Dedifferentiated amniotic fluid mesenchymal stem cell (primary cell): ENCODE measurements around the gene SLC16A8.

Experiments
- DNase-seq: peaks from one replicate; pipeline ENCODE4 v3.0.0-alpha.2; 2016; ENCODE audit errors: extremely low spot score

Gene SLC16A8

DNA sequence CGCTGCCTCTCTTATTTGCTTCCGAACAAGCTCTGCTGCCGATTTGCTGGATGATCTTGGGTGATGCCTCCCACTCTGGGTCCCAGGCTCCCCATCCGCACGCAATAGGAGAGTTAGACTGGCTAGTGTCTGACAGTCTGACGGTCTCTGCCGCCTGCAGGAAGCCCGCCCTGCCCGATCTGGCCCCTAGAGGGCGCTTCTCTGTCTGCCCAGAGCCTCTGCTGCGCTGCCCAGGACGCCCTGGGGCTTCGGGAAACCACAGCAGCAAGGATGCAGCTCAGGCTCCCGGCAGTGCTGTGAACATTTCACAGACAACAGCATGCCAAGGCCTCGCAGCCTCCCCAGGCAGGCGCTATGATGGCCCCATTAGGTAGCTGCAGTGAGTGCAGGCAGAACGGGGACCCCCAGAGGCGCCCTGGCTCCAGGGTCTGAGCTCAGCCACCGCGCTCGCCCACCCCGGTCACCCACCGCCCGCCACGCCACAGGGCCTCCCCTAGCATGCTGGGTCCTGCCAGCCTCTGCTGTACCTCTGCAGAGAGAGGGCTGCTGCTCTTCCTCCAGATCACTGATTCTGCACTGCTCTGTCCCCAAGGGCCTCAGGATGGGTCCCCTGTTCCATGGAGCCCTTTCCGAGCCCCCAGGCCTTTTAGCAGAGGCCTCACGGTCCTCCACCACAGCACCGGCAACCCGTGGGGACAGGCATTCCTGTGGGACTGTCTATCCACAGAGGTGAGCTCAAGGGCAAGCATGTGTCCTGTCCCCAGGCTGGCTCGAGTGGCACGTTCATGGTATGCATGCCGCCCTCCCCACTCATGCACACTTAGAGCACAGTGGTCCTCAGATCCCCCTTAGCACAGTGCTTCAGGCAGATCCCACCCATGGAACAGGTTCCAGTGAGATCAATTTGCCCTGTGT is 30.8 kb upstream of the SLC16A8 start:
- peak; percentile 67 for DNase-seq

DNA sequence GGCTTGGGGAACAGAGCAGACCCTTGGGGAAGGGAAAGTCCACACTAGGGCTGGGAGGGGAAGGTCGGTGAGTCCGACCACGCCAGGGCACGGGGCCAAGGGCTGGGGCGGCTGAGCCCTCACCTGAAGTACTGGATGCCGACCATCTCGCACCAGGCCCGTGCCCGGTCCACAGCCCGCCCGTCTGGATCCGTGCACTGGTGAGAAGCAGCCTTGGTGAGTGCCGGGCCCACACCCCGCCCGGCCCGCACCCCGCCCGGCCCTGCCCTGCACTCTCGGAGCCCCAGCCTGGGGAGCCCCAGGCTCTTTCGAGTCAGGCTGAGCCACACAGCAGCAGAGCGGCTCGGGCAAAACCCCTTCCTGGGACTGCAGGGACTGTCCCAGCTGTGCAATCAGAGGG is 28.4 kb upstream of the SLC16A8 start:
- no peak for DNase-seq

DNA sequence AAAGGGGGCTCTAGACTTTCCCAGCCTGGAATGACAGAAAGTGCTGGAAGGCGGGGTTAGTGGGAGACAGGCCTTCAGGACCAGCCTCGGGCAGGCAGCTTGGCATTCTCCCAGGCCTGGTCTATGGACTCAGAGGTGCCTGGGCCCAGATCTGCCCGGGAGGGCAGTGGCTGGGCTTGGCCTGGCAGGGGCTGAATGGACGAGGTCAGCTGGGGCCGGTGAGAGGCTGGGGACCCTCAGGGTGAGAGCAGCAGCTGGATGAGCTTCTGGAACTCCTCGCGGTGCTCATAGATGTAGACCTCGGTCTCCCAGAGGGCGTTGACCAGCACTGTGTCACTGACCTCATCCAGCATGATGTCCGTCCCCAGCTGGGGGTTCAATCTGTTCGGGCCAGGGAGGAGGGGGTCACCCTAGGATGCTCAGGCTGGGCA is 28.0 kb upstream of the SLC16A8 start:
- no peak for DNase-seq

DNA sequence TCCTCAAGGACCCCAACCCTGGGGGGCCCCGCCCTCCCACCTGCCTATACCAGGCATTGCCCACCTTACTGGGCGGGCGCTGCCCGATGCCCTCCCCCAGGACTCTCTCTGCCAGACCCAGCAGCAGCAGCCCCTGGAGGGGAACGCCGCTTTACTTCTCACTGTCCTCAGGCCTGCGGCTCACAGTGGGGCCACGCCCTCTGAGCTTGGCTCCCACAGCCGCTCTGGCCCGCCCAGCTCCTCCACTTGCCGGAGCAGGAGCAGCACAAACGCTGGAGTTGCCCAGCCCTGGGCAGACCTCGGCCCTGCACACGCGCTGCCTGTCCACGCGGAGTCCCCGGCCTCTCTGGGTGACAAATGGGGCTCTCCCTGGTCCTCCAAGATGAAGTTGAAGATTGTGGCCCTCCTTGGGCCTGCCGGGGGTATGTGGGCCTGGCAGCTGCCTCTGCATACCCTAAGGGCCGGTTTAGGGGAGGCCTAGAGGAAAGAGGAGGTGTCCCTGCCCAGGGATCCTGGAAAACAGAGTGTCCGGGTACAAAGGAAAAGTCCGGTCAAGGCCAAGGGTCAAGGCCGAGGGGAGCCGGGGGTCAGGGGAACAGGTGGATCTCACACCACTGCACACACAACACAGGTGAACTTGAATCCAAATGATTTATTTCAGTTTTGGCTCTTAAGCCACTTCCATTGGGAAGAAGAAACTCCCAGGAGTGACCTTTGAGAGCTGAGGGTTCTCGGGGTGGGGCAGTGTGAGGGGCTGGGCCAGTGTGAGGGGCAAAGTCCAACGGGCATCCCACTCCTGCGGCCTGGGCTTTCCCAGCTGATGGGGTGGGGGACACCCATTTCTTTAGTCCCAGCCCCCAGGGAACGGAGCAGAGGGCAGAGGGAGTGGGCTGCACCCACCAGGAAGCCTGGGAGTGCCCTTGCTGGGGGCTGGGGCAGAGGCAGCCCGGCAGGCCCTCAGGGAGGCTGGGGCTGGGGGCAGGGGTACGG is 27.2 kb upstream of the SLC16A8 start:
- DNase-seq, result no peak

DNA sequence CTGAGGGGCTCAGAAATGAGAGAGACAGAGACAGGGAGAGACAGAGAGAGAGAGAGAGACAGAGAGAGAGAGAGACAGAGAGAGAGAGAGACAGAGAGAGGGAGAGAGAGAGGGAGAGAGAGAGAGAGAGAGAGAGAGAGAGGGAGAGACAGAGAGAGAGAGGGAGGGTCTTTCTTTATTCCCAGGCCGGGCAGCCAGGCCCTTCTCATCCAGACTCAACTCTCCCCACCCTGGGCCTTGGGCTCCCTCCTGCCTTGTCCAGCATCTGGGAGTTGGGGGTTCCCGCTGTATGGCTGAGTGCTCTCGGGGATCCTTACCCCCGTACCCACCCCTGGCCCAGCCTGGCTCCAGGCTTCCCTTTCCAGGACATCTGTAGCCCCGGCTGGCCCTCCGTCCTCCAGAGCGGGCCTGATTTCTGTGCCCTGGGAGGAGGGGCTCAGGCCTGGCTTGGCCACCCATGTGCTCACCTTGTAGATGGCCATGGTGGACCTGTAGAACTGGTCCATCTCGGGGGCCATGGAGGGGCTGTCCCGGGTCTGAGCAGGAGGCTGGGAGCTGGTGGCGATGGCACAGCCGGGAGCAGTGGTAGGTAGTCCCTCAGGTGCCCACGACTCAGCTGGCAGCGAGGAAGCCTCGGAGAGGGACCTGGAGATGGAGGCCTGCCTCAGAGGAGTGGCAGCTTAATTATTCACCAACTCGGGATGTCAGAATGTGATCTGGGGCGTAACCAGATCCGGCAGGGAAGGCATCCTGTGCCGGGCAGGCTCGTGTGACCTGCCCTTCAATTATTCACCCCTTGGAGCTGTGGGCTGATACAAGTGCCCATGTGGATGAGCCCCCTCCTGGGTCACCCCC is 26.3 kb upstream of the SLC16A8 start, which contains the start of gene BAIAP2L2:
Gene BAIAP2L2, minus strand, starts transcription at position 677 of the 855 bp plus-strand sequence. Its CDS starts 159 bp downstream, at position 518.
- DNase-seq, result no peak

DNA sequence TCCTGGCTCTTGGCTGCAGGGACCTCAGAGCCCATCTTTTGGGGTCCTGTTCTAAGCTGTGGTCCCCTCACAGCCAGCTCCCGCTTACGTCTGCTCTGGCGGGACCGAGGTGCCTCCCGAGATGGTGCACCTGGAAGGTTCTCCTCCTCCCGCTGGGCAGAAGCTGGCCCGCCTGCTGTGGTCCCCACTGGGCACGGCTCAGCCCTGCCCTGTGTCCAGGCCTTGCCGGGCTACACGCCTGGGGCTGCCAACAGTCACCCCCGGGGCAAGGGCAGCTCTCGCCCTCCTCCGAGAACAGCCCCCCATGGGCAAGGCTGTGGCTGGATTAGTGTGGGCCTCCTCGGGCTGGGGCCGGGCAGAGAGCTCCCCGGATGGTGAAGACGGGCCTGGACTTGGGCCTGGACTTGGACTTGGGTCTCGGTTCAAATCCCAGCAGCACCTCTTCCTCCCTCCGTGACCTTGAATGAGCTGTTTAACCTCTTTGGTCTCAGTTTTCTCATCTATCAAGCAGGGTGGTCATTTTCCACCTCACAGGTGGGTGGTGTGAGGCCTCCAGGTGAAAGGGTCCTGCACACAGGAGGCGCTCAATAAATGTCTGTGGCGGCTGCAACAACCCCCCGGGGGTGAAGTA is 25.5 kb upstream of the SLC16A8 start:
- no peak for DNase-seq

DNA sequence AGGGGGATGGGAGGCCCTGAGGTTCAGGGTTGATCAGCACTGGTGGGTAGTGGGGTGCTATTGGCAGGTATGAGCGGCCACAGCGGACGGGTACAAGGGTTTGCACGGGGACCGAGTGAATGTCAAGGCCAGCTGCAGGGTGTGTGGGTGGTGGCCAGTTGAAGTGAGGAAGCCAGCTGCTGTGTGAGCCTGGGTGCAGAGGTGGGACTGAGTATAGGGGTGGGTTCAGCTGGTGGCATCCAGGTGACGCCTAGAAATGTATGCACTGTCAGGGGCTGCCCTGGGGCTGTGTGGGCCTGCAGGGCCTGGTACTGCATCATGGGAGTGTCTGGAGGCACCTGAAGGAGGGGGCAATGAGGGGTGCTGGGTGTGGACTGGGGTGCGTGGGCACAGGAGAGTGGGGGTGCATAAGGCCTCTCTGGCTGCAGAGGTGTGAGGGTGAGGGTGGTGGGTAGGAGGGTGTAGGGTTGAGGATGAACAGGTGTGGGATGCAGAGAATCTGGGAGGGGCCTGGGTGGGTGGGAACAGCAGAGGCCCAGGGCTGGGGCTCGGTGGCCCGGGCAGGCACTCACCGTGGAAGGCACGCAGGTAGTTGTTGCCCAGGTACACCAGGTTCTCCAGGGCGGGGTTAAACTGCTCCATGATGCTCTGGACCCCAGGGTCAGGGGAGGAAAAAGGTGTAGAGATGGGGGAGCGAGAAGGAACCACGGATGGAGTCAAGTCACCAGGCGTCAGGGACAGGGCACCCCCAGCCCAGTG is 24.8 kb upstream of the SLC16A8 start:
- no peak for DNase-seq

DNA sequence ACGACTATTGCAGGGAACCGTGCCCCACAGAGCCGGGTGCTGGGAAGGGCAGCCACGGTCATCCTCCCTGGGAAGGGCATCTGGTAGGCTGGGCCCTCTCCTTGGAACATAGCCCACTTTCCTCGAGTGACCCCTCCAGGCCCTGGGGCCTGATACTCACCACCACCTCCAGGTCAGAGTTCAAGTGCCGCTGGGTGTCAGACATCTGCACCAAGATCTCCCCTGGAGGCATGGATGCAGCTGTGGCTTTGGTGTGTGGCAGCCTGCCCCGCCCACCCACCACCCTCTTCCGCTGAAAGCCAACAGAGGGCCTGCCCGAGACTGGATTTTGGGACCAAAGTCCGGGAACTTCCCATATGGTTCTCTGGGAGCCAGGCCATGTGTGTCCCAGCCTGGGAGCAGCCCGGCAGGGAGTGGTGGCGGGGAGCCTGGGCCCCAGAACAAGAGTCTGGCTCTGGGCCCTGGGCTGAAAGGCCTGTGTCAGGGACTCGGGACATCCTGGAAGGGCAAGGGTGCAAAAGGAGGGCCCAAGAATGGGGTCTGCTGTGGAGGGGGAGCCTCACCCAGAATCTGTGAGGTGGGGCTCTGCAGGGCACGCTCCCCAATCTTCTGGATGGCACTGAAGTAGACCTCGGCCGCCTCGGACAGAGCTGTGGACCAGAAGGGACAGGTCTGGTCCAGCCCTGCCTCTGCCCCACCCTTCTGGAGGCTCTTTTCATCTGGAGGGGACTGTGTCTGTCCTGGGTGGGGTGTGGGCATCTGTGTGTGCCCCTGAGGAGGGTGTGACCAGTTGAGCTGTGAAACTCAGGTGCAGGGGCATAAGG is 23.9 kb upstream of the SLC16A8 start:
- no peak for DNase-seq

DNA sequence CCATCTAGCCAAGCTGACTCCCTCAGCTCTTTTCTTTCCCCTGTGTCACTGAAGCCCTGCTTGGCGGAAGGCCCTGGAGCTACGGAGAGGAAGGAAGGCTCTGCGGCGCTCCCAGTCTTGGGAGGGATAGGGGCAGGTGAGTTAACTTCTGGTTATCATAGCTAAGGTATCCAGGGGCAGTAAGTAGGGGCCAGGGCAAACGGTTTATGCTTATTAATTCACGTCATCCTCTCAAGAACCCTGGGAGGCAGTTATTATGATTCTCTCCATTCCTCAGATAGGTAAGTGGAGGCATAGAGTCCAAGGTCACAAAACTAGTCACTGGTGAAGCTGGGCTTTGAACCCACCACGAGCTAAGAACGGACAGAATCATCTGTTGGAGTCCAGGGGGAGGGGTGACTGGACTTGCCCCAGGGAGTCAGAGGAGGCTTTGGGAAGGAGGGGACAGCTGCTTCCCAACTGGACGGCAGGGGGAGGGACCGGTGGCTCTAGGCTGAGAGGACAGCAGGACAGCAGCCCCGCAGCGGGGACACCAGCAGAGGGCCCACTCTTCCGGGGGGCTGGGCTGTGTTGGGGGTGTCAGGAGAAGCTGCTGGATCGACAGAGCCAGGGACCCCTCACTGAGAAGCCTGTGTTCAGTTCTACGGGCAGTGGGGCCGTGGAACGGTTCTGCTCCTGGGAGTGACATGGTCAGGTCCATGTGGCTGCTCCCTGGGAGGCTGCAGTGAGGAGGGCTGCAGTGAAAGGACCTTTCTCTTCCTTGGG is 23.0 kb upstream of the SLC16A8 start:
- DNase-seq, result no peak

DNA sequence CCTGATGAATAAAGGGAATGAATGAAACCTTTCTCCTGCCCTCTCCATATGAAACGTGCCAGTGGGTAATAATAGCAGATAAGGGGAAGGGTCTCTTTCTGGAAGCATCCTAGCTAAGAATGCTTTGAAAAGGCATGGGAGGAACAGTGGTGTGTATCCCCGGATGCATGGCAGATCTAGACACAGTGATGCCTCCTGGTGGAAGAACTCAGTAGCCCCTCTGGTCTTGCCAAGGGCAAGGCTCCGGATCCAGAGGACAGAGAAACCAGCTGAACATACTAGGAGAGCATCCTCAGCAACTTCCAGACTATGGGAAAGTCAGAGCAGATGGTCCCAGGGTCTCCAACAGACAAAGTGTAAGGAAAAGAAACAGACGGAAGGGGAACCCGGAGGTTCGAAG is 20.1 kb upstream of the SLC16A8 start:
- DNase-seq, result no peak

DNA sequence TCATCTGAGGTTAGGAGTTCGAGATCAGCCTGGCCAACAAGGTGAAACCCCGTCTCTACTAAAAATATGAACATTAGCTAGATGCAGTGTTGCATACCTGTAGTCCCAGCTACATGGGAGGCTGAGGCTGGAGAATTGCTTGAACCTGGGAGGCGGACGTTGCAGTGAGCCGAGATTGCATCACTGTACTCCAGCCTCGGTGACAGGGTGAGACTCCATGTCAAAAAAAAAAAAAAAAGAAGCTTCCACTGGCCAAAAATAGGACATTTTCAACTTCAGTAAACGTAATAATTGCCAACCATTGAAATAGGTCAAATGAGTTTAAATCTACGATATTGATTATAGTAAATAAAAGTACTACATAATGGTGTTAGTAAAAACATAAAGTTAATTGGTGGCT is 19.7 kb upstream of the SLC16A8 start:
- no peak for DNase-seq

DNA sequence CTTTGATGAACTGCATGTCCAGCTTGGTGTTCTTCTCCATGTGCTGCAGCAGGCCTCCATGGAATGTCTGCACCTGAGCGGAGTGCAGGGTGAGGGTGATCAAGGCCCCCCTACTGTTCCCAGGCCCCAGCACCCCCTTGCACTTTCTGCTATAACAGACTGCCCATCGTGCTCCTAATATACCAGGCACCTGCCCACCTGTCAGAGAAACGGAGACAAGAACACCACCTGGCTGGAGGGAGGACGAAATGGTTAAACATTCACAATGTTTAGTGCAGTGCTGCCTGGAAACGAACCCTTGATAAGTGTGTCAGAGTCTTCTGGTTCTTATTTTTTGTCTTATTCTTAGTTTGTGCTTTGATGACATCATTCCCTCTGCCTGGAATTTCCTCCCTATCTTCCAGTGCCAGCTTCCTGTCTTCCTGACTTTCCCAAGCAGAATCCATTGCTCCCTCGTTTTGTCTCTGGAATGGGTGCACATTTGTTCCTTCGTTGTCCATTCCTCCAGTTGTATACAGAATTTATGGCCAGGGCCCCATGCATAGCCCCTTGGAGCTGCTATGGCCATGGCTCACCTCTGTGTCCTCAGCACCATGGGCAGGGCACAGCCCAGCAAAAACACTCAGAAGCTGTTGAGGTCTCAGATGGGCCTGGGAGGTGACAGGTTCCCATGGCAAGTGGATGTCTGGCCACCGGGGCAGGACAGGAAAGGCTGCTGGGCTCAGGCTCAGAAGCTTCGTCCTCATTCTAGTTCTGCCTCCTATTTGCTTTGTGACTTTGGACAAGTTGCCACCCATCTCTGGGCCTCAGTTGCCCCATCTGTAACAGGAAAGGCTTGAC is 14.6 kb upstream of the SLC16A8 start:
- no peak for DNase-seq

DNA sequence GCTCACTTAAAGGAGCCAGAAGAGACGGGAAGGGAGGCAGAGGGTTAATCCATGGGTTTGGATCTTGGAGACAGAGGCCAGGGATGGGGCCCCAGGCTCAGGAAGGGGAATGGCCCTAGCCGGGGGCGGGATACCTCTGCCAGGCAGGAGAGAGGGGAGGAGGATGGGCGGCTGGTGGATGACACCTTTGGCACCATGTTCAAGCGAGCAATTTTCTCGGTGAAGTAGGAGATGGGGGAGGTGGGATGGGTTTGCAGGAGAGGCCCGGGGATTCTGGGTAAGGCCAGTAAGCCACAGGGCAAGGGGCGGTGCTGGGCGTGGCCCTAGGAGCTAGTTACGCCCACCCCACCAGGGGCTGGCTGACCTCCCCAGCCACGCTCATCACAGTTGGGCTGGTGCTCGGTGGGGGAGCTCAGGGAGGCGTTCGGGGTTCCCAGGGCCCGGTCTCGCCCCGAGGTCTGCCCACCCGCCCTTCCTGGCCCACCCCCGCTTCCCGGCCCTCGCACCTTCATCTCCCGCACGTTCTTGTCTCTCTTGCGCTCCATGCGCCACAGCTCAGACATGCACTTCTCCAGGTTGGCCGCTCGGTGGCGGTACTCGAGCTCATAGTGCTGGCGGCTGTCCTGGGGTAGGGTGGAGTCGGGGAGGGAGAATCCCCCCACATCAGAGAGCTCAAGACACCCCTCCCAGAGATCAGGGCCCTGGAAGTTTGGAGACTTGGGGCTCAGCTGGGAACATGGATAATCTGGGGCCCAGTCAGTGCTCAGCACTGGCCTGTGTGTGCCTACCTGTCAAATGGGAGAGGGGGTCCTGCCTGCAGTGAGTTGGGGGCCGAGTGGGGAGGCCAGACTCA is 13.8 kb upstream of the SLC16A8 start:
- no peak for DNase-seq

DNA sequence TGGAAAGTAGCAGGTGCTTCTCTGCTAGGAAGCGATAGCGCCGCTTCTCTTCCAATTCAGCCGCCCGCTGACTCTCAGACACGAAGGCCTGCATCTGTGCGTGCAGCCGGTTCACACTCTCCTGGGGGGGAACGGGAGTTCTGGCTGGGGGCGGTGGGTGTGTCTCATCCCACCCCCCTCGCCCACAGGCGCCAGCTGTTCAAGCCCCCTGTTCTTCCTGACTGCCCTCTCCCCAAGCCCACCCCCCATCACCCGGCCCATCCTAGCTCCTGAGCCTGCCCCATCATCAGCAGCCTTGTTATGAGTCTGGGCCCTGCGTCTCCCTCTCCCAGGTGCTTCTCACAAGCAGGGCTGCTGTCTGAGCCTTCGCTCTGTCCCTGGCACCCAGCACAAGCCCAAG is 13.1 kb upstream of the SLC16A8 start:
- DNase-seq, result no peak

DNA sequence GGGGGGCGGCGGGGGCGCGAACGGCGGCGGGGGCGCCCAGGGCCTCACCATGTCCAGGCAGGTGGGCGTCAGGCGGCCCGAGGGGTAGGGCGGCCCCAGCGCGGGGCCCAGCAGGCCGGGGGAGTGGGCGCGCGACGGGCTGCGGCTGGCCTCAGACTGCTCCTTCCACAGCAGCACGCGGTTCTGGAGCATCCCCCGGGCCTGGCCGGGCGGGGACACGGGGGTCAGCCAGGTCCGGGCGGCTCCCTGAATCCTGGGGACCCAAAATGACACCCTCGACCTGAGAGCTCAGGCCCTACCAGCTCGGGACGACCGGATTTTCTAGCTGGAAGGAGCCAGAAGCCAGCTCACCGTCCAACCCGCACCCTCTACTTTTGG is 5.5 kb upstream of the SLC16A8 start:
- DNase-seq, result no peak

DNA sequence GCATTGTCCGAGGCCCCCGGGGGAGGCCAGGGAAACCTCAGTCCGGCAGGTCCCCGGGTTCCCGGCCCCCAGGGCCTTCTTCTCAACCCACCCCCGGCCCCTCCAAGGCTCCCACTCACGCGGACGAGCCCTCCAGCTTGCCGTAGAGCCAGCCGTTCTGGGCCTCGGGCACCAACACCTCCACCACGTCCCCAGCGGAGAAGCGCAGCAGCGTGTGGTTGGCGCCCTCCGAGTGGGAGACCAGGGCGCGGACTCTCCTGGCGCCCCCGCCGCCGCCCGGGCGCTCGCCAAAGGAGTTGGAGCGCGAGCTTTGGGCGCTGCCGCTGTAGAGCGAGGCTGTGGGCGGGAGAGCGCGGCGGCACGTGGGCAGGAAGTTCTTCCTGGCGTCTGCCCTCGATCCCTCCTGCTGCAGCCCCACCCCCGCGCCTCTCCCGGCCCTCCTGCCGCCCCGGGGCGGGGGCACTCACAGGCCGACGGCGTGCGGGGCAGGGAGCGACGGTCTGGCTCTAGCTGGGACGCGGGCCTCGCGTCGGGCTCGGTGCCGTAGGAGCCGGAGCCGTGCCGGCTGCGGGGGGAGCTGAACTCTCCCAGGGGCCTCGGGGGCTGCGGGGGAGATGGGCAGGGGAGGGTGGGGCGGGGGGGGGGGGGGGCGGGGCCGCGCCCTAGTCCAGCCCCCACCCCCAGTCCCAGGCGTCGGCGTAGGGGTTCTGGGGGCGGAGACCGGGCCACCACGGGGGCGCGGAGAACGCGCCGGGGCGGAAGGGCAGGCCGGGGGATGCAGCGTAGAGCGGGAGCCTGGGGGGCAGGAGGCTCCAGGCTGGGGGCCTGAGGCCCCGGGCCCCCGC is 4.9 kb upstream of the SLC16A8 start:
- no peak for DNase-seq
